Measurements from ENCODE around the gene ABL2. TPM values are rescaled to one million over a fixed set of nuclear protein-coding genes. Genes with fewer than 3 reads are reported as not detected.
A peak's percentile ranks its signal among the peaks of the same experiment; 100 is the strongest.

Gene ABL2
- total RNA-seq, 1 experiment from 2014 or later: 18.3 TPM

DNA sequence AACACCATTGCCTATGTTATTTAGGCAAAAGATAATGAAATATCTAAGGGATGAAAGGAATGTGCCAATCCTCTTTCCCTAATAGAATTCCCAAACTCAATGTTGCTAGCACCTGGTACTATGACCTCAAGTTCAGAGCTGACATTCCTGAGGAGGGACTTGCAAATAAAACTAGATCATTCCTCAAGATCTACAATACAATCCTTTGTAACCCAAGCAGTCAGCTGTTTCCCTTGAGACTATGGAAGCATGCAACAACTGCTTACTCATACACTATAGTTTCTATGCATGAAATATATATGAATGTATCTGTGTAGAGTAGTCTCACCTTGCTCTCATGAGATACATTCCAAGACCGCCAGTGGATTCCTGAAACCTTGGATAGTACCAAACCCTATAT is 65.0 kb downstream of the ABL2 start:
- H3K9me3 Mint-ChIP-seq: no peaks in the 10 kb centered on the region
- H3K27ac Mint-ChIP-seq: peak overlapping the region; percentile 73; the same call in 1 of the 2 replicates
- ChIA-PET CTCF (no interaction called here), POLR2A (no interaction called here)
- TF ChIP-seq NFATC4 (CRISPR knock-in tag; IDR thresholded peaks at IDR 0.05): no peak
- no peaks in the 10 kb centered on the region; the same call in 1 of the 2 replicates for H3K27me3 Mint-ChIP-seq (ENCODE audit: low read depth)
- peaks cover 34% of the 10 kb centered on the region for H3K4me1 Mint-ChIP-seq
- no peaks in the 10 kb centered on the region for H3K36me3 Mint-ChIP-seq
- ATAC-seq (peak; percentile 32; the same call in 1 of the 2 replicates), DNase-seq (ENCODE audit: low spot score) (no peak)
- no peak overlapping the region for H3K4me3 Mint-ChIP-seq

GRCh38 chr1:179156708-179157107 is 72.8 kb downstream of the ABL2 start:
- ChIA-PET CTCF (interaction anchor here (1.2 kb wide), 1 partner anchor 36 kb away, joined by 3 read pairs; no protein-coding TSS in a partner anchor), POLR2A (interaction anchor here (0.6 to 0.7 kb wide), 2 partner anchors 157 to 359 kb away, joined by 3 read pairs; no protein-coding TSS in a partner anchor)
- no peaks in the 10 kb centered on the region for H3K9me3 Mint-ChIP-seq
- H3K27me3 Mint-ChIP-seq (ENCODE audit: low read depth): no peaks in the 10 kb centered on the region
- ATAC-seq (no peak), DNase-seq (ENCODE audit: low spot score) (no peak)
- no peak for TF ChIP-seq ZMAT4 (CRISPR knock-in tag; IDR thresholded peaks at IDR 0.05)
- TF ChIP-seq MXD4 (CRISPR knock-in tag; IDR thresholded peaks at IDR 0.05; ENCODE audit: borderline replicate concordance): no peak
- no peak for TF ChIP-seq ZNF219 (CRISPR knock-in tag; IDR thresholded peaks at IDR 0.05; ENCODE audit: borderline replicate concordance)
- TF ChIP-seq RORB (CRISPR knock-in tag; IDR thresholded peaks at IDR 0.05): no peak
- TF ChIP-seq HMGA2 (CRISPR knock-in tag; IDR thresholded peaks at IDR 0.05): no peak
- no peak for TF ChIP-seq ETV6 (CRISPR knock-in tag; IDR thresholded peaks at IDR 0.05)
- TF ChIP-seq PRDM15 (CRISPR knock-in tag; IDR thresholded peaks at IDR 0.05): no peak
- no peak for TF ChIP-seq OVOL2 (CRISPR knock-in tag; IDR thresholded peaks at IDR 0.05; ENCODE audit: borderline replicate concordance)
- TF ChIP-seq ZBTB21 (CRISPR knock-in tag; IDR thresholded peaks at IDR 0.05; ENCODE audit: borderline replicate concordance): no peak
- no peak for TF ChIP-seq FOXJ3 (CRISPR knock-in tag; IDR thresholded peaks at IDR 0.05; ENCODE audit: borderline replicate concordance)
- TF ChIP-seq PRRX2 (CRISPR knock-in tag; IDR thresholded peaks at IDR 0.05): no peak
- TF ChIP-seq ZNF317 (CRISPR knock-in tag; IDR thresholded peaks at IDR 0.05; ENCODE audit: borderline replicate concordance, low read depth): no peak
- no peak overlapping the region for H3K4me3 Mint-ChIP-seq
- no peaks in the 10 kb centered on the region for H3K36me3 Mint-ChIP-seq
- no peak overlapping the region for H3K27ac Mint-ChIP-seq
- H3K4me1 Mint-ChIP-seq: no peaks in the 10 kb centered on the region

DNA sequence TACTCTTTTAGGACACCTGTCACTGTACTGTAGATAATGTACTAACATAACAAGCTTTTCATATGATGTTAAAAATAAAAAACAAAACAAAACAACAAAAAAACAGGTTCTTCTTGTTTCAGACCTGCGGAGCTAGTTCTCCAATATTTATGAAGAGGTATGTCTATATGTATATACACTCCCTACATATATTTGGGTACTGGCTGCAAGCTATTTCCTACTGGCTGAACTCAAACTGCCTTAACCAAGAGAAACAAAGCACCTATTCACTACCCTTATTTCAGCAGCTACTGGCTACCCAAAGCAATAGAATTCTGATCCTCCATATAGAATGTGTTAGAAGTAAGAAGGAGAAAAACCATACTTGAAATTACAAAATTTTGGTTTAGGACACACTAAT is 73.5 kb downstream of the ABL2 start:
- POLR2A ChIA-PET: interaction anchor here (0.6 to 0.7 kb wide), 3 partner anchors 157 to 523 kb away, joined by 3 read pairs; no protein-coding TSS in a partner anchor
- no peak for ATAC-seq
- CTCF ChIA-PET: interaction anchor here (0.6 to 1.1 kb wide), 2 partner anchors 35 to 45 kb away, joined by 3 to 5 read pairs; no protein-coding TSS in a partner anchor
- H3K4me3 Mint-ChIP-seq: no peak overlapping the region
- H3K9me3 Mint-ChIP-seq: no peaks in the 10 kb centered on the region
- H3K27me3 Mint-ChIP-seq (ENCODE audit: low read depth): no peaks in the 10 kb centered on the region
- H3K36me3 Mint-ChIP-seq: no peaks in the 10 kb centered on the region
- H3K27ac Mint-ChIP-seq: no peak overlapping the region
- no peaks in the 10 kb centered on the region for H3K4me1 Mint-ChIP-seq
- DNase-seq (ENCODE audit: low spot score): no peak
- no peak for TF ChIP-seq AR (CRISPR knock-in tag; IDR thresholded peaks at IDR 0.05)
- no peak for TF ChIP-seq ATF6 (CRISPR knock-in tag; IDR thresholded peaks at IDR 0.05)
- no peak for TF ChIP-seq GRHL2 (CRISPR knock-in tag; IDR thresholded peaks at IDR 0.05; ENCODE audit: insufficient replicate concordance, severe bottlenecking)
- no peak for TF ChIP-seq SOX15 (CRISPR knock-in tag; IDR thresholded peaks at IDR 0.05)
- no peak for TF ChIP-seq ZNF532 (CRISPR knock-in tag; IDR thresholded peaks at IDR 0.05; ENCODE audit: borderline replicate concordance)

Data from WTC11 (cell line).